GM19463 (cell line): Measurements from ENCODE around the gene NUS1.
"Not testable (repeated sequence)": the region's sequence is repeated elsewhere in the genome, so short reads cannot be mapped to it uniquely, and the experiment has no call there.

Experiments used
- ATAC-seq: cut with Tn5 transposase; IDR thresholded peaks from one replicate; pipeline ENCODE4 v1.9.1; 2021; ENCODE audit warnings: mild to moderate bottlenecking, moderate library complexity; ENCODE audit not compliant: unreplicated experiment

The NUS1 gene

DNA sequence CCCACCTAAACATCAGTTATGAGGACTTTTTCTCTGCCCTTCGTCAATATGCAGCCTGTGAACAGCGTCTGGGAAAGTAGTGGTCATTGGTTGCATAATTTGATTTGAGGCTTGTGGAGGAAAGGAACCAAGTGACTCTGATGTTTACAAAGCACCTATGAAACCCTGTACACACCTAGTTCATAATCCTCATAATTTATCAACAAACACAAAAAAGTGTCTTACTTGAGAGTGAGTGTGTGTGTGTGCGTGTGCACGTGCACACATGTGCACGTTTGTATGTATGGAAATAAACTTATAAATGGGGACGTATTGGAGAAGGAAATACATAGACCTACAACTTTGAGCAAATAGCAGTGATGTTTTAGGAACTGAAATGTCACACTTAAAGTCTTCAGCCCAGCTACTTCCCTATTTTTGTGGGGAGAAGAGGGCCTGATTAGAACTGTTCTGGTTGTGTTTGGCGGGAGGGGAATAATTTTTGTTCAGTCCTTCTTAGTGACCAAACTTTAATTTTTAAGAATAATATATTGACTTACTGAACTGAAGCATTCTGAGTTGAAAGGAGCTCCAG, 31.8 kb downstream of the NUS1 start:
- not testable (repeated sequence) for ATAC-seq

- ATAC-seq = no peak
These were observed 36.1 kb downstream of the NUS1 start for GRCh38 chr6:117711369-117711768.

- ATAC-seq = no peak
These were observed 43.6 kb downstream of the NUS1 start for GRCh38 chr6:117718895-117719294.

DNA sequence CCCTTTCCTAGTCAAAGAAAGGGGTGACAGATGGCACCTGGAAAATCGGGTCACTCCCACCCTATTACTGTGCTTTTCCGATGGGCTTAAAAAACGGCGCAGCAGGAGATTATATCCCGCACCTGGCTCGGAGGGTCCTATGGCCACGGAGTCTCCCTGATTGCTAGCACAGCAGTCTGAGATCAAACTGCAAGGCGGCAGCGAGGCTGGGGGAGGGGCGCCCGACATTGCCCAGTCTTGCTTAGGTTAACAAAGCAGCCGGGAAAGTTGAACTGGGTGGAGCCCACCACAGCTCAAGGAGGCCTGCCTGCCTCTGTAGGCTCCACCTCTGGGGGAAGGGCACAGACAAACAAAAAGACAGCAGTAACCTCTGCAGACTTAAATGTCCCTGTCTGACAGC, 46.3 kb downstream of the NUS1 start:
- not testable (repeated sequence) for ATAC-seq

DNA sequence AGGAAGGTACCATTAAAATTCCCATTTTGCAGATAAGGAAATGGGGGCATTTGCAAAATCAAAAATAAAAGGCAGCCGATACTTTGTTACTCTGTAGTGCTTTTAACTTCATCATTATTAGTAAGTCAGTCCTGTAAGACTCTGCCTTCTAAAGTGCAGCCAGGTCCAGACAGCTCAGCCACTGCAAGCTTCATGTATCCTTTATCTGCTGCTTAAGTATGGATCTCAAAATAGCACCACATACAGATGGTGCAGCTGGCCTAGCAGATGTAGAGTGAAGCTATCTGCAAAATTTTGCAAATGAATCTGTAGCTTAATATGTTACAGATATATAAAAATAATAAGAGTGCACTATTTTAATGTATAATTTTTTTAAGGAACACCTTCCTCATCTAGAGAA, 53.4 kb downstream of the NUS1 start:
- no peak for ATAC-seq

- no peak for ATAC-seq
These were observed 54.3 kb downstream of the NUS1 start for GRCh38 chr6:117729613-117730012.

DNA sequence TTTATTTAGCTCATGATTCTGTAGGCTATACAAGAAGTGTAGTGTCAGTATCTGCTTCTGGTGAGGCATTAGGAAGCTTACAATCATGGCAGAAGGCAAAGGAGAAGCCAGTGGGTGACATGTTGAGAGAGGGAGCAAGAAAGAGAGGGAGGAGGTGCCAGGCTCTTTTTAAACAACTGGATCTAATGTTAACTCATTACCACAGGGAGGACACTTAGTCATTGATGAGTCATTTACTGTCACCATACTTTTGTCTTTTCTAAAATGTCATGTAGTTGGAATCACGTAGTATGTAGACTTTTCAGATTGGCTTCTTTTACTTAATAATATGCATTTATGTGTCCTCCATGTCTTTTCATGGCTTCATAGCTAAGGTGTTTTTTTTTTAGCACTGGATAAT, 58.1 kb downstream of the NUS1 start:
- ATAC-seq = no peak

DNA sequence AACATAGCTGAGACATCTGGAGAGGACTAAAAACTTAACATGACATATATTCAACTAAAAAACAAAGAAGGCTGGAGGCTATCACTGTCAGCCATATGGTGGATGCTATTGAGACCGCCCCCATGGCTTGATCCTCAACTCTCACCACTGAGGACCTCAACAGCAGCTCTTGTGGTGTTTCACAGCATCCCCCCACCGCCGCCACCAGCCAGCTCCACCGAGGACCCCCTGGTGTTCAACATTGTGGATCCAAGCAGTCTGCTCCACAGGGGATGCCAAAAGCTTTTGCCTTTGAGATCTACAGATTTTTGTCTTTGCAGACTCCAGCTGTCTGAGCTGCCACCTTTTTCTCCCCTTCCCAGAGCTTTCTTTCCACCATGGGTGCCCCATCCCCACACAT, 64.6 kb downstream of the NUS1 start:
- ATAC-seq = no peak

DNA sequence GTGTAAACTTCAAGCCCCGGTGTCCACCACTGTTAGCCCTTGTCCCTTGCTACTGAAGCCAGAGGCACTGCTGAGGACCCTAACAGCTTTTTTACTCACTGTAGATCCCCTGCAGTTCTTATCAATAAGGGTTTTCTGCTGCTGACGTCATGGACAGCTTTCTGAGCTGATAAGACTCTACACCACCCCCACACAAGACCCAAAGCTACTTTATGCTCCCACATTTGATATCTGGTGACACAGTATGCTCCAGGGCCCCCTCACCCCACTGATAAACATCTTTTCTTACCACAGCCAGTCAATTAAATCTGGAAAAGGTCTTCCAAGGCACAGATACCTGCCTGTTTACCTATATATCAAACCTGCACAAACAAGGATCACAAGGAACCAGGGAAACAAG, 65.3 kb downstream of the NUS1 start:
- ATAC-seq = no peak

DNA sequence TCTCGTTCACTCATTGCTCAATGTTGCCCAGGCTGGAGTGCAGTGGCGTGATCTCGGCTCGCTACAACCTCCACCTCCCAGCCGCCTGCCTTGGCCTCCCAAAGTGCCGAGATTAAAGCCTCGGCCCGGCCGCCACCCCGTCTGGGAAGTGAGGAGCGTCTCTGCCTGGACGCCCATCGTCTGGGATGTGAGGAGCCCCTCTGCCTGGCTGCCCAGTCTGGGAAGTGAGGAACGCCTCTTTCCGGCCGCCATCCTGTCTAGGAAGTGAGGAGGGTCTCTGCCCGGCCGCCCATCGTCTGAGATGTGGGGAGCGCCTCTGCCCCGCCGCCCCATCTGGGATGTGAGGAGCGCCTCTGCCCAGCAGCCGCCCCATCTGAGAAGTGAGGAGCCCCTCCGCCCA, 75.4 kb downstream of the NUS1 start:
- ATAC-seq = not testable (repeated sequence)
